ENCODE measurements around the gene CRIP2. TPM values are rescaled to one million over a fixed set of nuclear protein-coding genes. Genes with fewer than 3 reads are reported as not detected.

Gene CRIP2
- total and polyA plus RNA-seq, 2 donors (not counting 1 experiment from before 2014, with no cell fraction given): 6.0 to 81.6 TPM

GRCh38 chr14:105466531-105467248, 7.9 kb upstream of the CRIP2 start:
- ChIA-PET POLR2A (no interaction called here), CTCF (interaction anchor here (1.5 kb wide), 1 partner anchor 24 kb away, joined by 3 read pairs; no protein-coding TSS in a partner anchor)
- ATAC-seq (ENCODE audit: low read depth): no peak
- H4K20me1 ChIP-seq (ENCODE audit: control insufficient read depth, insufficient read depth, low read length, poor library complexity, severe bottlenecking): peaks cover 5% of the 10 kb centered on the region
- no peak overlapping the region for H3K27ac ChIP-seq (ENCODE audit: low read length in 2 of 2)
- H3K27me3 ChIP-seq (replicated peaks in 1 of 4; ENCODE audit: control extremely low read depth in 1 of 4, control insufficient read depth in 3 of 4, insufficient read depth in 4 of 4, low read length in 3 of 4): peaks cover 0 to under 1% (median 0%) of the 10 kb centered on the region in 4 experiments
- no peaks in the 10 kb centered on the region for H3K27me3 Mint-ChIP-seq
- no peak overlapping the region for H3K4me2 ChIP-seq (replicated peaks; ENCODE audit: low read depth, low read length, poor library complexity, severe bottlenecking)
- H3K4me1 ChIP-seq (ENCODE audit: control insufficient read depth in 2 of 2, insufficient read depth in 2 of 2, low read length in 2 of 2): peaks cover 0 to 8% of the 10 kb centered on the region in 2 donors
- H3K9me3 ChIP-seq (ENCODE audit: control extremely low read depth in 1 of 3, control insufficient read depth in 2 of 3, insufficient read depth in 1 of 3, low read length in 2 of 3): no peaks in the 10 kb centered on the region
- no peak overlapping the region for H3K27ac Mint-ChIP-seq
- H3K9ac ChIP-seq (ENCODE audit: low read length): no peak overlapping the region
- no peaks in the 10 kb centered on the region for H3K9me3 Mint-ChIP-seq (ENCODE audit: insufficient read depth)
- intact Hi-C loops (cut with micrococcal nuclease): no loop called here
- no peaks in the 10 kb centered on the region for H3K4me1 Mint-ChIP-seq
- H3K4me3 Mint-ChIP-seq: no peak overlapping the region
- H3K4me3 ChIP-seq (ENCODE audit: control extremely low read depth in 1 of 5, extremely low read depth in 1 of 5, insufficient read depth in 1 of 5, low read depth in 2 of 5, low read length in 4 of 5): no peak overlapping the region
- peaks cover 0 to 26% of the 10 kb centered on the region in 2 experiments for H3K36me3 ChIP-seq (replicated peaks in 1 of 2; ENCODE audit: control extremely low read depth in 1 of 2, control insufficient read depth in 1 of 2, extremely low read depth in 1 of 2, insufficient read depth in 2 of 2, low read length in 1 of 2)
- WGBS (ENCODE audit: insufficient coverage): 95% methylated on average over 48 of the region's 53 CpGs
- no peak for TF ChIP-seq CTCF (IDR thresholded peaks at IDR 0.05)
- TF ChIP-seq EZH2 (IDR thresholded peaks at IDR 0.05; ENCODE audit: borderline replicate concordance, insufficient read depth, low read depth, low read length, poor library complexity, severe bottlenecking): no peak
- no peak overlapping the region for H2AFZ ChIP-seq (ENCODE audit: insufficient read depth, low read depth, low read length, poor library complexity, severe bottlenecking)
- no peak for DNase-seq
- no peaks in the 10 kb centered on the region for H3K79me2 ChIP-seq (ENCODE audit: control insufficient read depth, insufficient read depth, low read length)

GRCh38 chr14:105467249-105467941, 7.2 kb upstream of the CRIP2 start:
- Histone ChIP-seq H3K4me2 (replicated peaks; ENCODE audit: low read depth, low read length, poor library complexity, severe bottlenecking) (no peak overlapping the region), H3K4me1 (ENCODE audit: control insufficient read depth in 2 of 2, insufficient read depth in 2 of 2, low read length in 2 of 2) (peaks cover 0 to 8% of the 10 kb centered on the region in 2 donors), H3K36me3 (replicated peaks in 1 of 2; ENCODE audit: control extremely low read depth in 1 of 2, control insufficient read depth in 1 of 2, extremely low read depth in 1 of 2, insufficient read depth in 2 of 2, low read length in 1 of 2) (peaks cover 0 to 26% of the 10 kb centered on the region in 2 experiments), H3K9me3 (ENCODE audit: control extremely low read depth in 1 of 3, control insufficient read depth in 2 of 3, insufficient read depth in 1 of 3, low read length in 2 of 3) (no peaks in the 10 kb centered on the region), H3K9ac (ENCODE audit: low read length) (no peak overlapping the region), H3K27me3 (replicated peaks in 1 of 4; ENCODE audit: control extremely low read depth in 1 of 4, control insufficient read depth in 3 of 4, insufficient read depth in 4 of 4, low read length in 3 of 4) (peaks cover 0 to 6% (median 0%) of the 10 kb centered on the region in 4 experiments), H2AFZ (ENCODE audit: insufficient read depth, low read depth, low read length, poor library complexity, severe bottlenecking) (no peak overlapping the region), H3K79me2 (ENCODE audit: control insufficient read depth, insufficient read depth, low read length) (no peaks in the 10 kb centered on the region), H3K4me3 (ENCODE audit: control extremely low read depth in 1 of 5, extremely low read depth in 1 of 5, insufficient read depth in 1 of 5, low read depth in 2 of 5, low read length in 4 of 5) (no peak overlapping the region), H3K27ac (ENCODE audit: low read length in 2 of 2) (no peak overlapping the region), H4K20me1 (ENCODE audit: control insufficient read depth, insufficient read depth, low read length, poor library complexity, severe bottlenecking) (peaks cover 5% of the 10 kb centered on the region)
- intact Hi-C loops (cut with micrococcal nuclease): no loop called here
- Mint-ChIP-seq H3K9me3 (ENCODE audit: insufficient read depth) (no peaks in the 10 kb centered on the region), H3K4me3 (no peak overlapping the region), H3K27me3 (no peaks in the 10 kb centered on the region), H3K27ac (no peak overlapping the region), H3K4me1 (peaks cover 4% of the 10 kb centered on the region)
- ATAC-seq (ENCODE audit: low read depth) (no peak), DNase-seq (no peak)
- 91% methylated on average over 18 of the region's 20 CpGs for WGBS (ENCODE audit: insufficient coverage)
- ChIA-PET CTCF (interaction anchor here (1.0 to 1.5 kb wide), 2 partner anchors 13 to 23 kb away, joined by 3 read pairs; no protein-coding TSS in a partner anchor), POLR2A (no interaction called here)
- TF ChIP-seq CTCF (IDR thresholded peaks at IDR 0.05) (no peak), EZH2 (IDR thresholded peaks at IDR 0.05; ENCODE audit: borderline replicate concordance, insufficient read depth, low read depth, low read length, poor library complexity, severe bottlenecking) (no peak)

Measured in B cell (primary cell).